Neural cell (in vitro differentiated cells): ENCODE results near the gene SH3RF3.

Source experiments
- CTCF ChIP-seq: fragments of 450-650 bp; IDR thresholded peaks from 2 replicates; pipeline ENCODE4 v1.5.1; 2014; ENCODE audit warnings: antibody characterized with exemption, mild to moderate bottlenecking, moderate library complexity; ENCODE audit not compliant: poor library complexity, severe bottlenecking
- EP300 ChIP-seq: fragments of 450-650 bp; conservative IDR thresholded peaks from 2 replicates; pipeline ENCODE4 v1.6.1; 2014; ENCODE audit warnings: antibody characterized with exemption, mild to moderate bottlenecking, moderate library complexity; ENCODE audit not compliant: poor library complexity, severe bottlenecking
- EZH2 ChIP-seq: fragments of 200-600, 300-800 bp; shearing (Covaris generic), sonication (generic); IDR thresholded peaks from 2 replicates; pipeline ENCODE4 v1.6.1; 2014; ENCODE audit warnings: antibody characterized with exemption, low read length, borderline replicate concordance, mild to moderate bottlenecking; ENCODE audit not compliant: insufficient read depth, poor library complexity, severe bottlenecking
- POLR2AphosphoS5 ChIP-seq: IDR thresholded peaks from 2 replicates; pipeline ENCODE4 v1.6.1; 2012
- SMC3 ChIP-seq: fragments of 450-650 bp; conservative IDR thresholded peaks from 2 replicates; pipeline ENCODE4 v1.6.1; 2014; ENCODE audit warnings: antibody characterized with exemption, mild to moderate bottlenecking, moderate library complexity; ENCODE audit not compliant: poor library complexity

- TF ChIP-seq CTCF (no peak), EZH2 (no peak), POLR2AphosphoS5 (no peak), EP300 (no peak), SMC3 (no peak)
Observed at GRCh38 chr2:109292386-109292785, 163.4 kb downstream of the SH3RF3 start.
